ENCODE data around the gene FAM210A.

DNA sequence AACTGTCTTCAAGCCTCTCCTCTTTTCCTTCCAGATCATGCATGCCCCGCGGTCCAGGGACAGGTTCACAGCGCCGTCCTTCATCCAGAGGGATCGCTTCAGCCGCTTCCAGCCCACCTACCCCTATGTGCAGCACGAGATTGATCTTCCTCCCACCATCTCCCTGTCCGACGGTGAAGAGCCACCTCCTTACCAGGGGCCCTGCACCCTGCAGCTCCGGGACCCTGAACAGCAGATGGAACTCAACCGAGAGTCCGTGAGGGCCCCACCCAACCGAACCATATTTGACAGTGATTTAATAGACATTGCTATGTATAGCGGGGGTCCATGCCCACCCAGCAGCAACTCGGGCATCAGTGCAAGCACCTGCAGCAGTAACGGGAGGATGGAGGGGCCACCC lies 81.3 kb downstream of the FAM210A start:
- TF ChIP-seq, protein P1, sequence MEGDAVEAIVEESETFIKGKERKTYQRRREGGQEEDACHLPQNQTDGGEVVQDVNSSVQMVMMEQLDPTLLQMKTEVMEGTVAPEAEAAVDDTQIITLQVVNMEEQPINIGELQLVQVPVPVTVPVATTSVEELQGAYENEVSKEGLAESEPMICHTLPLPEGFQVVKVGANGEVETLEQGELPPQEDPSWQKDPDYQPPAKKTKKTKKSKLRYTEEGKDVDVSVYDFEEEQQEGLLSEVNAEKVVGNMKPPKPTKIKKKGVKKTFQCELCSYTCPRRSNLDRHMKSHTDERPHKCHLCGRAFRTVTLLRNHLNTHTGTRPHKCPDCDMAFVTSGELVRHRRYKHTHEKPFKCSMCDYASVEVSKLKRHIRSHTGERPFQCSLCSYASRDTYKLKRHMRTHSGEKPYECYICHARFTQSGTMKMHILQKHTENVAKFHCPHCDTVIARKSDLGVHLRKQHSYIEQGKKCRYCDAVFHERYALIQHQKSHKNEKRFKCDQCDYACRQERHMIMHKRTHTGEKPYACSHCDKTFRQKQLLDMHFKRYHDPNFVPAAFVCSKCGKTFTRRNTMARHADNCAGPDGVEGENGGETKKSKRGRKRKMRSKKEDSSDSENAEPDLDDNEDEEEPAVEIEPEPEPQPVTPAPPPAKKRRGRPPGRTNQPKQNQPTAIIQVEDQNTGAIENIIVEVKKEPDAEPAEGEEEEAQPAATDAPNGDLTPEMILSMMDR (IDR thresholded peaks at IDR 0.05): no peak
- no peak for TF ChIP-seq POLR2AphosphoS5 (IDR thresholded peaks at IDR 0.05)
- TF ChIP-seq EP300 (IDR thresholded peaks at IDR 0.05): no peak
- TF ChIP-seq POLR2A (IDR thresholded peaks at IDR 0.05): no peak
